Measurements from ENCODE around the gene MAPK7. TPM values are rescaled to one million over a fixed set of nuclear protein-coding genes. Genes with fewer than 3 reads are reported as not detected.
A peak's percentile ranks its signal among the peaks of the same experiment; 100 is the strongest.

The MAPK7 gene
- total RNA-seq, 2 donors from 2014 or later, result 36.6 to 37.9 TPM

DNA sequence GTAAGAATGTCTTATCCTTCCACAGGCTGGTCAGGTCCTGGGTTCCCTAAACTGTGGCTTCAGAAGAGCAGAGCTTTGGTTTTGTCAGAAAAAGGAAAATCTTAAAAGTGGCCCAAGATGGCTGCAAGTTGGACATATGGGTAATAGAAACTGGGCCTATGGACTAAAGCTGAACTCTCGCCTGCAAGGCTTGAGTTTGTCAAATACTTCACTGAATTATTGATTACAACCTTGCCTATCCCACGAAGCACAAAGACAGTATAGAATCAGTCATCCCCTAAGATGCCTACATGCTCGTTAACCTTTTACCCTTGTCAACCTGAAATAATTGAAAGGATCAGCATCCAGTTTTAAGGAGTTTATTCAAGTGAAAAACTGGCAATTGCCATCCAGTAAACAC is 53.4 kb downstream of the MAPK7 start:
- Histone ChIP-seq H3K27me3 (no peaks in the 10 kb centered on the region), H3K27ac (no peak overlapping the region), H3K4me3 (no peak overlapping the region), H3K4me1 (no peaks in the 10 kb centered on the region), H3K9me3 (no peaks in the 10 kb centered on the region), H3K9ac (ENCODE audit: low read depth in 2 of 2, low read length in 2 of 2) (no peak overlapping the region), H3K36me3 (no peaks in the 10 kb centered on the region)
- no peak for DNase-seq
- intact Hi-C loops (cut with DNase I), result no loop called here
- TF ChIP-seq, protein P1, sequence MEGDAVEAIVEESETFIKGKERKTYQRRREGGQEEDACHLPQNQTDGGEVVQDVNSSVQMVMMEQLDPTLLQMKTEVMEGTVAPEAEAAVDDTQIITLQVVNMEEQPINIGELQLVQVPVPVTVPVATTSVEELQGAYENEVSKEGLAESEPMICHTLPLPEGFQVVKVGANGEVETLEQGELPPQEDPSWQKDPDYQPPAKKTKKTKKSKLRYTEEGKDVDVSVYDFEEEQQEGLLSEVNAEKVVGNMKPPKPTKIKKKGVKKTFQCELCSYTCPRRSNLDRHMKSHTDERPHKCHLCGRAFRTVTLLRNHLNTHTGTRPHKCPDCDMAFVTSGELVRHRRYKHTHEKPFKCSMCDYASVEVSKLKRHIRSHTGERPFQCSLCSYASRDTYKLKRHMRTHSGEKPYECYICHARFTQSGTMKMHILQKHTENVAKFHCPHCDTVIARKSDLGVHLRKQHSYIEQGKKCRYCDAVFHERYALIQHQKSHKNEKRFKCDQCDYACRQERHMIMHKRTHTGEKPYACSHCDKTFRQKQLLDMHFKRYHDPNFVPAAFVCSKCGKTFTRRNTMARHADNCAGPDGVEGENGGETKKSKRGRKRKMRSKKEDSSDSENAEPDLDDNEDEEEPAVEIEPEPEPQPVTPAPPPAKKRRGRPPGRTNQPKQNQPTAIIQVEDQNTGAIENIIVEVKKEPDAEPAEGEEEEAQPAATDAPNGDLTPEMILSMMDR (IDR thresholded peaks at IDR 0.05), result no peak

Small RNA genes lying within 50 kb of the gene (microRNA-seq; reads per million reads assigned to microRNA genes)
- 403 reads per million, percentile 69 among the genes with 10 or more reads in this experiment for gene MIR1180

Other genes with a start within 250 kb of the MAPK7 start
- 10 to 100 TPM; 34.7 to 36.3 TPM for gene EPN2, start 141.1 kb upstream of the MAPK7 start, total RNA-seq
- gene B9D1, start 15.8 kb upstream of the MAPK7 start, total RNA-seq, result 10 to 100 TPM in 1 of 2 donors, 1 to 10 TPM in 1; 5.6 to 11.9 TPM
- 10 to 100 TPM; 22.2 to 56.0 TPM for gene MFAP4, start 8.7 kb downstream of the MAPK7 start, total RNA-seq
- gene RNF112, start 32.7 kb downstream of the MAPK7 start, total RNA-seq, result 1 to 10 TPM; 2.4 to 4.3 TPM
- gene SLC47A1, start 155.4 kb downstream of the MAPK7 start, total RNA-seq, result 1 to 10 TPM in 1 of 2 donors, under 1 TPM in 1; 0.37 to 1.0 TPM